AG08396 (cell line): Measurements from ENCODE around the gene CBLB.
A peak's percentile ranks its signal among the peaks of the same experiment; 100 is the strongest.

Source experiments
- DNase-seq: peaks from one replicate; pipeline ENCODE4 v3.0.0; 2012; ENCODE audit warnings: low spot score, mixed read lengths

CBLB gene

GRCh38 chr3:105845488-105845887 is 23.3 kb downstream of the CBLB start:
- DNase-seq, result no peak

GRCh38 chr3:105844704-105845103 is 24.1 kb downstream of the CBLB start:
- DNase-seq, result no peak

- no peak for DNase-seq
Observed at GRCh38 chr3:105843994-105844393, 24.8 kb downstream of the CBLB start.

GRCh38 chr3:105842943-105843342 is 25.9 kb downstream of the CBLB start:
- no peak for DNase-seq

GRCh38 chr3:105842449-105842848 is 26.4 kb downstream of the CBLB start:
- DNase-seq, result no peak

GRCh38 chr3:105837947-105838346 is 30.9 kb downstream of the CBLB start:
- no peak for DNase-seq

- no peak for DNase-seq
Observed at GRCh38 chr3:105837143-105837740, 31.6 kb downstream of the CBLB start.

GRCh38 chr3:105836533-105836932 is 32.3 kb downstream of the CBLB start:
- peak; percentile 13 for DNase-seq

GRCh38 chr3:105835606-105836005 is 33.2 kb downstream of the CBLB start:
- no peak for DNase-seq

GRCh38 chr3:105834768-105835167 is 34.0 kb downstream of the CBLB start:
- no peak for DNase-seq

- DNase-seq, result no peak
Observed at GRCh38 chr3:105832644-105833043, 36.2 kb downstream of the CBLB start.

GRCh38 chr3:105830836-105831235 is 38.0 kb downstream of the CBLB start:
- no peak for DNase-seq

GRCh38 chr3:105829871-105830622 is 38.8 kb downstream of the CBLB start:
- DNase-seq, result no peak

- DNase-seq, result no peak
Observed at GRCh38 chr3:105829229-105829628, 39.6 kb downstream of the CBLB start.

- no peak for DNase-seq
Observed at GRCh38 chr3:105828703-105829102, 40.1 kb downstream of the CBLB start.

- peak; percentile 43 for DNase-seq
Observed at GRCh38 chr3:105827959-105828358, 40.9 kb downstream of the CBLB start.

GRCh38 chr3:105826778-105827634 is 41.8 kb downstream of the CBLB start:
- DNase-seq, result no peak

GRCh38 chr3:105824129-105824528 is 44.7 kb downstream of the CBLB start:
- no peak for DNase-seq

GRCh38 chr3:105823149-105823867 is 45.5 kb downstream of the CBLB start:
- peak; percentile 64 for DNase-seq

GRCh38 chr3:105822171-105823123 is 46.4 kb downstream of the CBLB start:
- DNase-seq, result no peak

GRCh38 chr3:105821433-105821832 is 47.4 kb downstream of the CBLB start:
- no peak for DNase-seq
